OCI-LY7 (cell line): ENCODE results near the gene OSBP2. TPM values are rescaled to one million over a fixed set of nuclear protein-coding genes. Genes with fewer than 3 reads are reported as not detected.

Source experiments
- BruUV-seq: library from RNA; stranded (reverse); fragments of 400-500 nt; replicated peaks from 2 replicates; lab custom pipeline; 2021; lab: Mats Ljungman, UMichigan
- CTCF ChIA-PET: fragments of 300-600 bp; sonication (Branson Sonifier 250); formaldehyde crosslinking; loops from one replicate; lab custom pipeline; 2022; ENCODE audit warnings: antibody characterized with exemption; ENCODE audit not compliant: unreplicated experiment; lab: Charles Lee
- POLR2A ChIA-PET: fragments of 300-600 bp; sonication (Branson Sonifier 250); formaldehyde crosslinking; loops from one replicate; lab custom pipeline; 2022; ENCODE audit warnings: antibody characterized with exemption; lab: Charles Lee
- DNase-seq: peaks from one replicate; pipeline ENCODE4 v3.0.0-alpha.2; 2015; ENCODE audit warnings: low spot score
- H2AFZ ChIP-seq: fragments of 200-600 bp; sonication (generic), shearing (Covaris generic); 2 replicates; pipeline ENCODE4 v1.6.1; 2014; ENCODE audit warnings: mild to moderate bottlenecking, antibody characterized with exemption, low read length, moderate library complexity
- H3K27ac ChIP-seq: fragments of 200-600 bp; sonication (generic); 2 replicates; pipeline ENCODE4 v1.5.1; 2014; ENCODE audit warnings: mixed run types, low read depth, mild to moderate bottlenecking, moderate library complexity, low read length, inconsistent platforms; ENCODE audit not compliant: poor library complexity, severe bottlenecking
- H3K36me3 ChIP-seq: fragments of 200-600 bp; sonication (generic); 2 replicates; pipeline ENCODE4 v1.6.1; 2014; ENCODE audit warnings: mild to moderate bottlenecking, antibody characterized with exemption, low read length, moderate library complexity, mixed read lengths; ENCODE audit not compliant: insufficient read depth
- H3K4me1 ChIP-seq: fragments of 200-600 bp; sonication (generic); 2 replicates; pipeline ENCODE4 v1.5.1; 2014; ENCODE audit warnings: mild to moderate bottlenecking, low read length; ENCODE audit not compliant: insufficient read depth, poor library complexity, severe bottlenecking
- H3K4me2 ChIP-seq: fragments of 200-600 bp; sonication (generic); 2 replicates; pipeline ENCODE4 v1.6.1; 2014; ENCODE audit warnings: mild to moderate bottlenecking, low read length
- H3K4me3 ChIP-seq: fragments of 200-600 bp; sonication (generic); 2 replicates; pipeline ENCODE4 v1.5.1; 2014; ENCODE audit warnings: mild to moderate bottlenecking, low read depth, low read length; ENCODE audit not compliant: poor library complexity, severe bottlenecking
- H3K79me2 ChIP-seq: fragments of 200-600 bp; sonication (generic); 2 replicates; pipeline ENCODE4 v1.6.1; 2016; ENCODE audit warnings: low read depth, mild to moderate bottlenecking, low read length, moderate library complexity, mixed read lengths; ENCODE audit not compliant: insufficient read depth
- H3K9me2 ChIP-seq: fragments of 200-600 bp; sonication (generic); 2 replicates; pipeline ENCODE4 v1.6.1; 2016; ENCODE audit warnings: mild to moderate bottlenecking, low read length, mixed read lengths; ENCODE audit not compliant: insufficient read depth
- H3K9me3 ChIP-seq: fragments of 200-600 bp; sonication (generic); 2 replicates; pipeline ENCODE4 v1.6.1; 2014; ENCODE audit warnings: mild to moderate bottlenecking, mixed run types, low read length, mixed read lengths
- H4K20me1 ChIP-seq: fragments of 200-600 bp; sonication (generic); 2 replicates; pipeline ENCODE4 v1.6.1; 2014; ENCODE audit warnings: mild to moderate bottlenecking, antibody characterized with exemption, low read length, moderate library complexity, mixed read lengths; ENCODE audit not compliant: insufficient read depth
- EZH2phosphoT487 ChIP-seq: fragments of 200-600 bp; sonication (generic); IDR thresholded peaks from 2 replicates; pipeline ENCODE4 v1.6.1; 2018; ENCODE audit warnings: low read depth, borderline replicate concordance, mild to moderate bottlenecking, mixed run types, antibody characterized with exemption, low read length, moderate library complexity, mixed read lengths
- intact Hi-C: fragments of 100-400 bp; cut with micrococcal nuclease; formaldehyde crosslinking; loops from one replicate; pipeline ENCODE4 v1.10.0; 2022; ENCODE audit not compliant: unreplicated experiment
- total RNA-seq, 2 experiments: library from RNA; depleted of rRNA in 1 of 2; stranded (reverse); fragments of >200 nt in 1 of 2; shearing (Covaris generic) in 1 of 2; gene quantifications; 2 replicates each; pipeline ENCODE4 v1.2.3, GENCODE V29; 2014 to 2022
- TF ChIP-seq, protein P1 (sequence below): fragments of 200-600 bp; sonication (generic); conservative IDR thresholded peaks from 2 replicates; pipeline ENCODE4 v1.5.1; 2014; ENCODE audit warnings: mild to moderate bottlenecking, antibody characterized with exemption, low read length, moderate library complexity, mixed read lengths

OSBP2 gene
- total RNA-seq, 2 experiments from 2014 or later: 0.19 to 0.34 TPM

DNA sequence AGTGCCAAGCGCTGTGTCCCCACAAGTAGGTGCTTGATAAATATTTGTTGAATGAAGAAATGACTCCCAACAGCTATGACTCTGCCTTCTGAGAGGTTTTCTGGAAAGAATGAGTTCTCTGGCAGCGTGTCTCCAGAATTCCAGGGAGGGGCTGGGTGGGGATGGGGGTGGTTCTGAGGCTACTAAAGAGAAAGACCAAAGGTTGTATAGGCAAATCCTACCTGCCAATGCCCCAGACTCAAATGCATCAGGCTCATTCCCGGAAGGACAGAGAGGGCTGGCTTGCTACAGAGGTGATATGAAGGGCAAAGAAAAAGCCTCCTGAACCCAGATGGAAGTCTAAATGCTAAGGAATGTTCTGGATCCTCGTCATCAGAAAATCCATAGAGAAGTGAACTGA is 28.9 kb upstream of the OSBP2 start:
- TF ChIP-seq, protein P1, sequence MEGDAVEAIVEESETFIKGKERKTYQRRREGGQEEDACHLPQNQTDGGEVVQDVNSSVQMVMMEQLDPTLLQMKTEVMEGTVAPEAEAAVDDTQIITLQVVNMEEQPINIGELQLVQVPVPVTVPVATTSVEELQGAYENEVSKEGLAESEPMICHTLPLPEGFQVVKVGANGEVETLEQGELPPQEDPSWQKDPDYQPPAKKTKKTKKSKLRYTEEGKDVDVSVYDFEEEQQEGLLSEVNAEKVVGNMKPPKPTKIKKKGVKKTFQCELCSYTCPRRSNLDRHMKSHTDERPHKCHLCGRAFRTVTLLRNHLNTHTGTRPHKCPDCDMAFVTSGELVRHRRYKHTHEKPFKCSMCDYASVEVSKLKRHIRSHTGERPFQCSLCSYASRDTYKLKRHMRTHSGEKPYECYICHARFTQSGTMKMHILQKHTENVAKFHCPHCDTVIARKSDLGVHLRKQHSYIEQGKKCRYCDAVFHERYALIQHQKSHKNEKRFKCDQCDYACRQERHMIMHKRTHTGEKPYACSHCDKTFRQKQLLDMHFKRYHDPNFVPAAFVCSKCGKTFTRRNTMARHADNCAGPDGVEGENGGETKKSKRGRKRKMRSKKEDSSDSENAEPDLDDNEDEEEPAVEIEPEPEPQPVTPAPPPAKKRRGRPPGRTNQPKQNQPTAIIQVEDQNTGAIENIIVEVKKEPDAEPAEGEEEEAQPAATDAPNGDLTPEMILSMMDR: no peak
- no peak for TF ChIP-seq EZH2phosphoT487
- no peaks in the 10 kb centered on the region for H3K9me2 ChIP-seq
- H3K4me2 ChIP-seq: no peak overlapping the region
- no peak overlapping the region for H2AFZ ChIP-seq
- ChIA-PET POLR2A (no interaction called here), CTCF (no interaction called here)
- H3K27ac ChIP-seq: no peak overlapping the region
- no peak overlapping the region for H3K4me3 ChIP-seq
- intact Hi-C loops: no loop called here
- no peaks in the 10 kb centered on the region for H4K20me1 ChIP-seq
- no TSS peak for BruUV-seq
- H3K79me2 ChIP-seq: no peaks in the 10 kb centered on the region
- H3K36me3 ChIP-seq: no peaks in the 10 kb centered on the region
- H3K4me1 ChIP-seq: peaks cover 8% of the 10 kb centered on the region
- H3K9me3 ChIP-seq: no peaks in the 10 kb centered on the region
- DNase-seq: no peak

DNA sequence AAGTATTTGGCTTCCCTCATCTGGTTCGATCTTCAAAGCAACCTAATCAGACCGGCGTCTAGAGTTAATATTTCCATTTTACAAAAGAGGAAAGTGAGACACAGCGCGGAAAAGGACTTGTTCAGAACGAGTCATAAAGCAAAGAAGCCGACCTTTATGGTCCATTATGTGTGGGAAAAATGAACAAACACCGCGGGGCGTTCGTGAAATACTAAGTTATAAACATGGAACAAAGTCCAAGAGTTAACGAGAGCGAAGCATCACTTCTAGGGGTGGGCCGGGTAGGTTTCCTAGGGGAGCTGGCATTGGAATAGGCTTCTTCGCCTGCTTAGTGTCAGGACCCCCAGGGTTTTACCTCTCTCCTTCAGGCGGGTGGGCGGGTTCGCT is 27.6 kb upstream of the OSBP2 start:
- BruUV-seq: no TSS peak
- POLR2A ChIA-PET: no interaction called here

More for the DNA sequence above, 27.6 kb upstream of the OSBP2 start:
- Histone ChIP-seq H4K20me1 (no peaks in the 10 kb centered on the region), H3K79me2 (no peaks in the 10 kb centered on the region), H3K9me3 (no peaks in the 10 kb centered on the region), H2AFZ (peak overlapping the region; percentile 87), H3K4me2 (peak overlapping the region; percentile 94), H3K36me3 (no peaks in the 10 kb centered on the region), H3K4me1 (peaks cover 8% of the 10 kb centered on the region), H3K4me3 (peak overlapping the region; percentile 86), H3K9me2 (no peaks in the 10 kb centered on the region), H3K27ac (no peak overlapping the region)
- intact Hi-C loops: no loop called here
- CTCF ChIA-PET: interaction anchor here (0.7 kb wide), 1 partner anchor 32 kb away, joined by 3 read pairs; no protein-coding TSS in a partner anchor
- DNase-seq: no peak
- no peak for TF ChIP-seq EZH2phosphoT487
- TF ChIP-seq, protein P1: no peak
